GM19025 (cell line): ENCODE data around the gene CLTRN.
"Not testable (repeated sequence)": the region's sequence is repeated elsewhere in the genome, so short reads cannot be mapped to it uniquely, and the experiment has no call there.

ENCODE experiments used
- ATAC-seq: cut with Tn5 transposase; IDR thresholded peaks from one replicate; pipeline ENCODE4 v1.9.1; 2021; ENCODE audit warnings: mild to moderate bottlenecking, low read depth, moderate library complexity; ENCODE audit not compliant: unreplicated experiment

CLTRN gene

DNA sequence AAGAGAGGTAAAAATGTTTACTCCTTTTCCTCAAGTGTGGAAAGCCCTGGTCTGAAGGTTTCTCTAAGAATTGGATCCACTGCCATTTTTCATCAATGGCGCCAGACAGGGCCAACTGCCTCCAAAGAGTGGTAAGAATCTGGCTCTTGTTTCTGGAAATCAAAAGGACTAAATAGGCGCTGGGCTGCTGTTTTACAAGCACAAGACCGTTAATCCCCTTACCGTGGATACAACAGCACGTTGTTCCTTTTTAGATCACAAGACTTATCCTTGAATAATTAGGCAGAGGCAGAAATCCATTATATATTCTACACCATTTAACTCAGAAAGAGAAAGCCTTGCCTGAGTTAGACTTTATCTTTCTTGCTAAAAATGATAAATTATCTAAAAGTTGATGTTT, 10.6 kb downstream of the CLTRN start:
- no peak for ATAC-seq

- ATAC-seq = not testable (repeated sequence)
Measured at GRCh38 chrX:15647510-15647909, 17.1 kb downstream of the CLTRN start.

DNA sequence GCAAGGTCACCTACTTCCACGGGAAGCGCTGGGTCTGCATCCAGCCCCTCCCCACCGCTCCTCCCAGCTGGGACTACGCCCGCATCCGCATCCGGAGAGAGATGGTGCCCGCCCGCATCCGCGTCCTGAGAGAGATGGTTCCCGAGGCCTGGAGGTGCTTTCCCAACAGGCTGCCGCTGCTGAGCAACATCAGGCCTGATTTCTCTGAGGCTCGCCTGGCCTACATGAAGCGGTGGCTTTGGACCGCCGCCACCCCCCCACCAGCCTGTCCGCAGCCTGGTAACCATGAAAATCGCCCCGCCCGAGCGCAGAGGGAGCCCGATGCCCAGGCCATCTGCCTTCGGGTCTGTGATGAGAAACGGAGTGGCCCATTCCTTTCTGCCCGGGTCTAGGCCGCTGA, 18.1 kb downstream of the CLTRN start:
- no peak for ATAC-seq

DNA sequence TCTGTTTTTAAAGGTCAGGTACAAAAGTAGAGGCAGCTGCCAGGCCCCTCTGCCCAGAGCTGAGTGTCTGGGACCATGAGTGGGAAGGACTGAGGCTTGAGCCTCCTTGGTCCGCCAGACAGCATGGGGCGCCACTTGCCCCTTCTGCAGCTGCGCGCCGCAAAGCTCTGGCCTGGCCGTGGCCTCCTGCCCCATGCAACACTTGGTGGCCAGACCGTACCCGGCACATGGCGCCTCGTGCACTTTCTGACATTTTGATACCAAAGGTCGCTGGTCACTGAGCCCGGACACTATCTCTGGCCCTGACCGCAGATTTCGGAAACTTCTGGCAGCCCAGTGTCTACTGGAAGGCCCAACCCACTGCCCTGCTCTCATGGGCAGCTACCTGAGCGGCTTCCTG, 18.6 kb downstream of the CLTRN start:
- ATAC-seq = no peak

DNA sequence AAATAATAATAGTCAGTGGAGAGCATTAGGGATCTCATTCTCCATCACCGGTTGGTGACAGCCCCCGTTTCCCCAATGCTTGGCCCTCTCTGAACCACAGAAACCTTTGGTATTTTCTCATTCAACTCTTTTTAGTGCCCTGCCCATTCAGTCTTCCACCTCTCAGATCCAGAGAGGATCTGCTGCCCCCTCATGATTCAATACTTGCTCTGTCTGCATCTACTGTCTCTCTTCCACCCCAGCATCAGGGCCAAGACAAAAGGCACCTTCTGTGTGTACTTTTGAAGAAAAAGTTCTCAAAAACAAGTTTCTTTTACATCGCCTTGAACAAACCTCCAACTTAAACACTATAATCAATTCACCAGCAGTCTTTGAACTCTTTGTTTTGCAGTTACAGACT, 19.3 kb downstream of the CLTRN start:
- no peak for ATAC-seq

- no peak for ATAC-seq
Measured at GRCh38 chrX:15644560-15644872, 20.1 kb downstream of the CLTRN start.

DNA sequence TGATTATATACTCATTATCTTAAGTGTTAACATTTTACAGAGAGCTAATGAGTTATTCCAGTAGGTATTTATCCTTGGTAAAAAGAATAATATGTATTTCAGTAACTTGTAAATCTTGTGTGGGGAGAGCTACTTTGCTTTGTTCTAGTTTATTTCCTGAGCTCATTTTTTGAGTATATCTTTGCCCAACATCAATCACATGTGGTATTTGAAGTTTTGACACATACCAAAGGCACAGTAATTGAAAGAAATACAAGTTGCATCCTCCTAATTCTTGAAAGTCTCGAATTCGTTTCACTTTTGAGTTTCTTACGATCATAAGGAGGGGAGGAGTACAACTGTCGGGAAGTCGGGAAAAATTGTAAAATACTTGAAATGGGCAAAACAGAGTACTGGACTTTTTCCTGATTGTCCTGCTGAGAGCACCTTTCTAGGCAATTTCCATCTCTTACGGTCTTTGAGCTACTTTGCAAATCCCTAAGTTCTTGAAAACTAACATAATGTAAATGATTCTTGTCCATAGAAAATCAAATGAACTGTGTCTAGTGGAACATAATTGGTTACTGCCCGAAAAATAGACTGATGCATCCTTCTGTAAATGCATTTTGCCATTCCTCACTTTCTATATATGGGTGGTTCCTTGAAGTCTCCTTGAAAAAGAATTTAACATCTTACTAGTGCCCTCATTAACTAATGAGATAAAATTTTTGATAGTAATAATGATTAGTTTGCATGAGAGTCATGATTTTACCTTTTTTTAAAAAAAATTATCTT, 20.6 kb downstream of the CLTRN start:
- ATAC-seq = no peak

DNA sequence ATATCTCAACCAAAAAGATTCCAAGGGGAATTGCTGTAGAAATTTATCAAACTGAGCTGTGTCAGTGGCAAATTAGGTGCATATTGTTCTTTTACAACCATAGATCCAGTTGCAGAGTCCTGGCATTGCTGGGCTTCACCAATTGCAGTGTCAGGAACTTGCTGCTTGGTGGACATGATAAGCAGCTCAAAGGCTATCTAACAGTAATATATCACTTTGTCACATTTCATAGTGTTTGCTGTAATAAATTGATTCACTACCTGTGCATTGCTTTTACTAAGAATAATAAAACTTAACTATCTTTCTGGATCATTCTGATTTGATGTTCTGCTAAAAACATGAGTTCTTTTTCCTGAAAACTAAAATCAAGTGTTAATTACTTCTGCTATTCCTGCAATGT, 33.0 kb downstream of the CLTRN start:
- ATAC-seq = no peak

DNA sequence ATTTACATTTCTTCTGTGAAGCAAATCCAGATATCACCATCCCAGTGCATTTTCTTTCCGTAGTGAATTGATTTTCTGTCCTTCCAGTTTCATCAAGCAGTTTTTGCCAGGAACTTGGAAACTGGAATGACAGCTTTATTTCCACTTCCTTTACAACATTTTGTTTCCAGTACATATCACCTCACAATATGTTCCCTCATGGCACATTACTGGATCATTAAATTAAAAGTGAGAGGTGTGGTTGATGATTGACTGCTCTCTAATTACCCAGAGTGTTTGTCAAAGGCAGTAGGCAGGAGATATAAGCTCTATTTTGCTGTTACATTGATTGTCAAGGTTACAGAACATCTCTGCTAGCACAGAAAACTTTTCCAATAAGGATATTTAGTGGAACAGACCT, 41.6 kb downstream of the CLTRN start:
- no peak for ATAC-seq

GRCh38 chrX:15619053-15619755, 45.4 kb downstream of the CLTRN start:
- no peak for ATAC-seq

- no peak for ATAC-seq
Measured at GRCh38 chrX:15617111-15617510, 47.5 kb downstream of the CLTRN start.

- no peak for ATAC-seq
Measured at GRCh38 chrX:15616531-15616930, 48.1 kb downstream of the CLTRN start.

DNA sequence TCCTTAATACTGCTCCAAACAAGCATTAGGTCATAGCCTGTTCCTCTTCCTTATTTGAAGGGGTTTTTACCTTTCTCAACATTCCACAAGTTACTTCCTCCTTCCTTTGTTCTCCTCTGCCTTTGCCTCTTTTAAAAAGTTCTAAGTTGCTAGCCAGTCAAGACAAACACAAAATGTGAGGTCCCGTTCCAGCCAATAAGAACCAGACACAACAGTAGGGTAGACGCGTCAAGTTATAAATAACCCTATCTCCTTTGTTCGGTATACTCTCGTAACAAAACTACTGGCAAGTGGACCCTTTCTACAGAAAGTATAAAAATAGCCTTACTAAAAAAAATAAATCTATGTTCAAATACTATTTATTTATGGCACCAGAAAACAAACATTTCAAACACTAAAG, 57.5 kb downstream of the CLTRN start:
- ATAC-seq = no peak

GRCh38 chrX:15606136-15606535, 58.5 kb downstream of the CLTRN start:
- no peak for ATAC-seq

- ATAC-seq = no peak
Measured at GRCh38 chrX:15605226-15605625, 59.4 kb downstream of the CLTRN start.

DNA sequence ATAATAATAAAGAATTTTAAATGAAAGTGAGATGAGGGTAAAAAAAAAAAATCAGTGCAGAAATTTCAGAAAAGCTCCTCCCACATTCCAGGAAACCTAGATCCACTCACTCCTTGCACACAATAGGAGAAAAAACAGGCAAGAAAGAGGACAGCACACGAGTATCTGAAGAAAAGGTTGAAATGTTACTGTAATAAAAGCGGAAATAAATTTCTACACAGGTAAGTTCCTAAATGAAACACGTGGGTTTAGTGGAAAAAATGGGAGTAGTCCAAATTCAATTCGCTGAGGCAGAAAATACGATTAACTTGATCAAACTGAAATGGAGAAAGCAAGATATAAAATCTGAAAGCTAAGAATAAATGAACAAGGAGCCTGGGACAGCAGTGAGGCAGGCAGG, 61.8 kb downstream of the CLTRN start:
- ATAC-seq = no peak

DNA sequence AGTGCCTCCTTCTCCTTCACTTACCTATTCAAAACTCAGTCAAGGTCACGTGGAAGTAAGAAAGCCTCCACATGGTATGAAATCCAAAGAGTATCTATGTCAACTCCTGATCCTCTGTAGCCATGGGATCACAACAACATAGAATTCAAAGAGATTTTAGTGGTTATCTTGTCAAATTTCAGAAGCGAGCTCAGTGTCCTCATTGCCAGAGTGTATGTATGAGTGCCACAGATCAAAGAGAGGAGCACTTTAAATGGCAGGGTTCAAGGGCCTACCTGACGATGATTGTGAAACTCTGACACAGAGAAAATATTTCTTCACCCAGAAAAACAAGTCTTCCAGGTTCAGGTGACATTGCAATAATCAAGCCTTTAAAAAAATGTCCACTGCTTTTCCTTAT, 62.7 kb downstream of the CLTRN start:
- no peak for ATAC-seq

DNA sequence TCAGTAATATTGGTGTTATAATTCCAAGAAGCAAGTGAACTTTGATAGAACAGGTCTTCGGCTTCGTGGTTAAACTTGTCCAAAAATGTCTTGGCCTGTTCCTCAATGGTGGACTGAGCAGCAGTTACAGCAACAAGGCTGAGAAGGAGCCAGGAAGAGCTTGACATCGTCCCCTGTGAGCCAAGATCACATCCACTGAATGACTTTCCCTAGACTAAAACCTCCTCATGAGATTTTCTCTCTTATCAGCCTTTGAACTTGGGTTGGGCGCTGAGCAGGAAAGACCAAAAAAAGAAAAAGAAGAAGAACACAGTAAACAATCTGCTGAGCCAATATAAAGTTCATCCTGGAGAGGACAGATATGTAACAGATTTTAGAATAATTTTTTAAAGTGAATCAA, 63.9 kb downstream of the CLTRN start, which contains the start of gene ACE2:
Gene ACE2, minus strand, starts transcription at position 216 of the 400 bp plus-strand sequence. Its CDS starts 49 bp downstream, at position 167.
- no peak for ATAC-seq

DNA sequence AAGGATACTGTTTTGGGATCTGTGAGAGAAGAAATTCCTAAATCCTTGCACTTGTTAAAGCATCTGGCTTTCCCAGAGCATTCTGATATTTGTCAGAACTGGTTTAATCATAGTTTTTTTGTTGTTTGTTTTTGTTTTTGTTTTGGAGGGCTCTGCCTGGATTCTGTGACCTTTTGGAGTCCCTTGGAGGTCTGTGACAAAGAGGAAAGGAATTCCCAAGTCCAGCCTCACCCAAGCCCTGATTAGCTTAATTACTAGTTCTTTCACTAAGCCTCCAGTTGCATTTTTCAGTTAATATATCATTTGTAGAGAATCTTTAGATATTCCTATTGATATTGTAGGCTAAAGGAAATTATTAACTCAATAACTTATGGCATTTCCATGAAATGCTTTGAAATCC, 64.6 kb downstream of the CLTRN start:
- ATAC-seq = no peak

- no peak for ATAC-seq
Measured at GRCh38 chrX:15599461-15599860, 65.1 kb downstream of the CLTRN start.

- no peak for ATAC-seq
Measured at GRCh38 chrX:15598026-15598425, 66.6 kb downstream of the CLTRN start.

DNA sequence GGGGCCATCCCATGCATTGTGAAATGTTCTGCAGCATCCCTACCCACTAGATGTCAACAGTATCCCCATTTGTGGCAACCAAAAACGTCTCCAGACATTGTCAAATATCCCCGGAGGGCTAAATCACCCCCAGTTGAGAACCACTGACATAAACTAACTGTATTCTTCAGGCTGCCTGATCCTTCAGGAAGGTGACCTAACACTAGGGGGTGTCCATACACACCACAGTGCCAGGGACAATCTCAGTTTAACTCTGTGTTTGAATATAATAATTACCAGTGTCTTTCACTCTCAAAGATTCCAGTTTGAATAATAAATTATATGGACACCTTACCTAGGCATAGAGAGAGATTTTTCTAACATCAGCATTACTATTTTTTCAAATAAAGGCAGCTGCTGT, 70.2 kb downstream of the CLTRN start:
- no peak for ATAC-seq
